ENCODE results near the gene PLXNA1.

GRCh38 chr3:127031845-127032244 lies 48.9 kb downstream of the PLXNA1 start:
- TF ChIP-seq, protein P1, sequence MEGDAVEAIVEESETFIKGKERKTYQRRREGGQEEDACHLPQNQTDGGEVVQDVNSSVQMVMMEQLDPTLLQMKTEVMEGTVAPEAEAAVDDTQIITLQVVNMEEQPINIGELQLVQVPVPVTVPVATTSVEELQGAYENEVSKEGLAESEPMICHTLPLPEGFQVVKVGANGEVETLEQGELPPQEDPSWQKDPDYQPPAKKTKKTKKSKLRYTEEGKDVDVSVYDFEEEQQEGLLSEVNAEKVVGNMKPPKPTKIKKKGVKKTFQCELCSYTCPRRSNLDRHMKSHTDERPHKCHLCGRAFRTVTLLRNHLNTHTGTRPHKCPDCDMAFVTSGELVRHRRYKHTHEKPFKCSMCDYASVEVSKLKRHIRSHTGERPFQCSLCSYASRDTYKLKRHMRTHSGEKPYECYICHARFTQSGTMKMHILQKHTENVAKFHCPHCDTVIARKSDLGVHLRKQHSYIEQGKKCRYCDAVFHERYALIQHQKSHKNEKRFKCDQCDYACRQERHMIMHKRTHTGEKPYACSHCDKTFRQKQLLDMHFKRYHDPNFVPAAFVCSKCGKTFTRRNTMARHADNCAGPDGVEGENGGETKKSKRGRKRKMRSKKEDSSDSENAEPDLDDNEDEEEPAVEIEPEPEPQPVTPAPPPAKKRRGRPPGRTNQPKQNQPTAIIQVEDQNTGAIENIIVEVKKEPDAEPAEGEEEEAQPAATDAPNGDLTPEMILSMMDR (IDR thresholded peaks at IDR 0.05; ENCODE audit: low read depth, low read length), result no peak
- TF ChIP-seq MYC (IDR thresholded peaks at IDR 0.05; ENCODE audit: low read depth, low read length), result no peak
